Neural progenitor cell (in vitro differentiated cells): ENCODE data around the gene GIPC2.

Experiments used
- CTCF ChIP-seq: fragments of 200-600 bp; sonication (generic); IDR thresholded peaks from 2 replicates; pipeline ENCODE4 v1.5.1; 2017; ENCODE audit warnings: antibody characterized with exemption, mild to moderate bottlenecking
- EZH2 ChIP-seq: fragments of 200-600 bp; sonication (generic); IDR thresholded peaks from 2 replicates; pipeline ENCODE4 v1.6.1; 2017; ENCODE audit warnings: antibody characterized with exemption, mild to moderate bottlenecking, moderate library complexity
- EZH2phosphoT487 ChIP-seq: fragments of 200-600 bp; sonication (generic); IDR thresholded peaks from 2 replicates; pipeline ENCODE4 v1.6.1; 2017; ENCODE audit warnings: antibody characterized with exemption

GRCh38 chr1:78101514-78101913, 55.7 kb downstream of the GIPC2 start:
- TF ChIP-seq CTCF, result no peak
- no peak for TF ChIP-seq EZH2
- no peak for TF ChIP-seq EZH2phosphoT487
